ENCODE measurements around the gene AFF3.

The AFF3 gene

DNA sequence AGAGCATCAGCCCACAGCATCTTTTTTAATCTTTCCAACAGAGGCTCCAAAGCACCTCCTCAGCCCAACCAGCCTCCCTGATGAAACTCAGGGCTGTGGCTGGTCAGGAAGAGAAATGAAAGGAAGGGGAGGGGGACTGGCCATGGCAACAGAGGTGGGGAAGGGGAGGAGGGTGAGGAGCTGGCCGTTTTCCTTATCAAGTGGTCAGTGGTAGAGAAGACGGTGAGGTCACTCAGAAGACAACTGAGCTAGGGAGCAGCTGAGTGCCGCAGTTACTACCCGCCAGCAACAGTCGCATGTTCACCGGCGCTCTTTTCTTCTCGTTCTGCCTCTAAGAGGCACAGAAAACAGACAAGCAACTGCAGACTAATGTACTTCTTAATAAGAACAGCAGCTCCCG lies 97.4 kb downstream of the AFF3 start:
- in situ Hi-C loops (cut with HindIII; ENCODE audit: low sequenced_read_pairs): no loop called here
- no peak overlapping the region for H3K4me3 ChIP-seq (ENCODE audit: low read depth, low read length)
- DNase-seq (ENCODE audit: low read depth, low spot score): no peak
- no peak for TF ChIP-seq CTCF (IDR thresholded peaks at IDR 0.05; ENCODE audit: low read depth, low read length)

GRCh38 chr2:100043891-100044255 lies 98.5 kb downstream of the AFF3 start:
- no peak for TF ChIP-seq CTCF (IDR thresholded peaks at IDR 0.05; ENCODE audit: low read depth, low read length)
- no peak for DNase-seq (ENCODE audit: low read depth, low spot score)
- no peak overlapping the region for H3K4me3 ChIP-seq (ENCODE audit: low read depth, low read length)
- in situ Hi-C loops (cut with HindIII; ENCODE audit: low sequenced_read_pairs): no loop called here

- no peak for DNase-seq (ENCODE audit: low read depth, low spot score)
- in situ Hi-C loops (cut with HindIII; ENCODE audit: low sequenced_read_pairs): no loop called here
- no peak for TF ChIP-seq CTCF (IDR thresholded peaks at IDR 0.05; ENCODE audit: low read depth, low read length)
- H3K4me3 ChIP-seq (ENCODE audit: low read depth, low read length): no peak overlapping the region
Observed at GRCh38 chr2:100043081-100043890, 99.1 kb downstream of the AFF3 start.

- no peak for TF ChIP-seq CTCF (IDR thresholded peaks at IDR 0.05; ENCODE audit: low read depth, low read length)
- no peak for DNase-seq (ENCODE audit: low read depth, low spot score)
- no peak overlapping the region for H3K4me3 ChIP-seq (ENCODE audit: low read depth, low read length)
- in situ Hi-C loops (cut with HindIII; ENCODE audit: low sequenced_read_pairs): no loop called here
Observed at GRCh38 chr2:100042562-100042961, 99.8 kb downstream of the AFF3 start.

DNA sequence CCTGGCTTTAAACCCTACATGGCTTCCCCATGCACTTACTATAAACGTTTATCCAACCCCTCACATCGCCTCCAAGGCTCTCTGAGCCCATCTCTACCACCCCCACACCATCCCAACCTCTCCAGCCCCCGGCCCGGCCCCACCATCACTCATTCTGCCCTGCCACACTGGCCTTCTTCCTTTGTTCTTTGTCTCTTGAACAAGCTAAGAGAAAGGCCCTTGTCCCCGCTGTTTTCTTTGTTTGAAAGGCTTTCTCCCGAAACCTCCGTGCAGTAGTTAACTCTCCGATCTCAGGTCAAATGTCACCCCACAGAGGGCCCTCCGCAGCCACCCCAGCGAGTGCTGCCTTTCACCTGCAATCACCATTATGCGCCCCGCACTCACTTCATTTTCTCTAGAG lies 100.4 kb downstream of the AFF3 start:
- TF ChIP-seq CTCF (IDR thresholded peaks at IDR 0.05; ENCODE audit: low read depth, low read length): no peak

DNA sequence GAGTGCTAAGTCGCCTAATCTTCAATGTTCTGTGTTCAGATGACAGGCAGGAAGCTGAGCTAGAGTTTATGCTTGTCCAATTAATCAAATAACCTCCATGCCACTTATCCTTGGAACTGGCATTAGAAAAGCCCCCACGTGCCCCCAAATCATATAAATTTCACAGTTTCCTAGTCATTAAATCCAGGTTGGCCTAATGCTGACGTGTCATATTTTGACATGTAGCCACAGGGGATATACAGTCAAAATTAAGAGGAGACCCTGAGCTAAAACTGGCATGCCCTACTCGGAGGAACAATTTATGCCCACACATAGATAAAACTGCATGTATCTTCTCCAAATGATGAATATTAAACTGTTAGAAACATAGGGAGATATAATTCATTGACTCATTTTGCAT lies 101.0 kb downstream of the AFF3 start:
- no peak overlapping the region for H3K4me3 ChIP-seq (ENCODE audit: low read depth, low read length)
- TF ChIP-seq CTCF (IDR thresholded peaks at IDR 0.05; ENCODE audit: low read depth, low read length): no peak
- no peak for DNase-seq (ENCODE audit: low read depth, low spot score)
- in situ Hi-C loops (cut with HindIII; ENCODE audit: low sequenced_read_pairs): no loop called here

More for the DNA sequence above, 100.4 kb downstream of the AFF3 start:
- no peak for DNase-seq (ENCODE audit: low read depth, low spot score)
- in situ Hi-C loops (cut with HindIII; ENCODE audit: low sequenced_read_pairs): no loop called here
- H3K4me3 ChIP-seq (ENCODE audit: low read depth, low read length): no peak overlapping the region
